Bronchial epithelial cell (primary cell): ENCODE results near the gene XRCC6. TPM values are rescaled to one million over a fixed set of nuclear protein-coding genes. Genes with fewer than 3 reads are reported as not detected.
"Not testable (repeated sequence)": the region's sequence is repeated elsewhere in the genome, so short reads cannot be mapped to it uniquely, and the experiment has no call there.

Experiments used
- DNase-seq: peaks from one replicate; pipeline ENCODE4 v3.0.0-alpha.2; 2010; ENCODE audit warnings: low read depth
- FAIRE-seq: peaks from 2 replicates; lab custom pipeline; 2011; peaks lifted over from hg19 to GRCh38; lab: Jason Lieb, UNC
- H3K27me3 ChIP-seq: 2 replicates; pipeline ENCODE4 v1.5.1; 2011; ENCODE audit warnings: low read length; ENCODE audit not compliant: control insufficient read depth, insufficient read depth
- H3K36me3 ChIP-seq: 2 replicates; pipeline ENCODE4 v1.5.1; 2011; ENCODE audit warnings: low read length; ENCODE audit not compliant: control insufficient read depth, insufficient read depth
- H3K4me3 ChIP-seq: 2 replicates; pipeline ENCODE4 v1.5.1; 2011; ENCODE audit warnings: mild to moderate bottlenecking, low read depth, low read length, control low read depth
- total RNA-seq: library from RNA; depleted of rRNA; stranded (reverse); fragments of >200 nt; gene quantifications from 2 replicates; pipeline ENCODE4 v1.2.1, GENCODE V29; 2014
- TF ChIP-seq, protein P1 (sequence below): IDR thresholded peaks from 2 replicates; pipeline ENCODE4 v1.5.1; 2011; ENCODE audit warnings: mild to moderate bottlenecking, moderate library complexity, low read length, control low read depth, inconsistent platforms; ENCODE audit not compliant: insufficient read depth, severe bottlenecking

The XRCC6 gene
- total RNA-seq, 1 donor from 2014 or later, result 266 TPM

DNA sequence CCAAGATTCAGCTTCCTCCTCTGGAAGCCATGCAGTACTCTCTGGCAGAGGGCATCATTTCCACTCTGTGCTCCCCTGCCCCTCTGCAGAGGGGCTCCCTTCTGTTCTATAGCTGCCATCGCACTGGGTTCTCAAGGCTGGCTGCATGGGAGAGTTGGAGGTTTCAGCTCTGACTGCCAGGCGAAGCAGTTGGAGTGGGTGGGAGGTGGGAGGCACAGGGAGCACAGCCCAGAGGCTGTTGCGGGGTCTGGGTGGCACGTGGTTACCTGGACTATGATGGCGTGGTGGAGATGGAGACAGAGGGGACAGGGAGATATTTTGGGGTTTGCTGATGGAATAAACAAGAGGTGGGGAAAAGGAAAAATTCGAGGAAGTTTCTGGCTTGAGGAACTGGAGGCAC lies 36.2 kb upstream of the XRCC6 start:
- Histone ChIP-seq H3K27me3 (no peaks in the 10 kb centered on the region), H3K36me3 (peaks cover 17% of the 10 kb centered on the region), H3K4me3 (no peak overlapping the region)
- FAIRE-seq (no peak), DNase-seq (no peak)
- TF ChIP-seq, protein P1, sequence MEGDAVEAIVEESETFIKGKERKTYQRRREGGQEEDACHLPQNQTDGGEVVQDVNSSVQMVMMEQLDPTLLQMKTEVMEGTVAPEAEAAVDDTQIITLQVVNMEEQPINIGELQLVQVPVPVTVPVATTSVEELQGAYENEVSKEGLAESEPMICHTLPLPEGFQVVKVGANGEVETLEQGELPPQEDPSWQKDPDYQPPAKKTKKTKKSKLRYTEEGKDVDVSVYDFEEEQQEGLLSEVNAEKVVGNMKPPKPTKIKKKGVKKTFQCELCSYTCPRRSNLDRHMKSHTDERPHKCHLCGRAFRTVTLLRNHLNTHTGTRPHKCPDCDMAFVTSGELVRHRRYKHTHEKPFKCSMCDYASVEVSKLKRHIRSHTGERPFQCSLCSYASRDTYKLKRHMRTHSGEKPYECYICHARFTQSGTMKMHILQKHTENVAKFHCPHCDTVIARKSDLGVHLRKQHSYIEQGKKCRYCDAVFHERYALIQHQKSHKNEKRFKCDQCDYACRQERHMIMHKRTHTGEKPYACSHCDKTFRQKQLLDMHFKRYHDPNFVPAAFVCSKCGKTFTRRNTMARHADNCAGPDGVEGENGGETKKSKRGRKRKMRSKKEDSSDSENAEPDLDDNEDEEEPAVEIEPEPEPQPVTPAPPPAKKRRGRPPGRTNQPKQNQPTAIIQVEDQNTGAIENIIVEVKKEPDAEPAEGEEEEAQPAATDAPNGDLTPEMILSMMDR, result no peak

DNA sequence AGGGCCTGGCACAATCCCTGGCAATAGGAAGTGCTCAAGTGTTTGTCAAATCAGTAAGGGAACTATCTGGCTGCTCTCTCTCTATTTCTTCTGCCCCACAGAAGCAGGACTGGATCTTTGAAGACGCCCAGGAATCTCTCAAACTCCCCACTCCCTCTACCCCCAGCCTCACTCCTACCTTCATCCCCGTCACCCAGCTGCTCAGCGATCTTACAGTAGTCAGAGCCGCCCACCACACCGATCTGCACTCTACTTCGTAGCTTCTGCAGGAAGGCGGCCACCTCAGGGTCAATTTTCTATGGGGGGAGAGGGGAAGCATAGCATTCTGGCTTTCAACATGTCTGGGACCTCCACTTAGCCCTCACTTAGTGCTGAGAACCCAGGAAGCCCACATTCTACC lies 35.2 kb upstream of the XRCC6 start:
- peaks cover 16% of the 10 kb centered on the region for H3K36me3 ChIP-seq
- no peaks in the 10 kb centered on the region for H3K27me3 ChIP-seq
- no peak overlapping the region for H3K4me3 ChIP-seq
- FAIRE-seq (no peak), DNase-seq (no peak)
- TF ChIP-seq, protein P1, result no peak

DNA sequence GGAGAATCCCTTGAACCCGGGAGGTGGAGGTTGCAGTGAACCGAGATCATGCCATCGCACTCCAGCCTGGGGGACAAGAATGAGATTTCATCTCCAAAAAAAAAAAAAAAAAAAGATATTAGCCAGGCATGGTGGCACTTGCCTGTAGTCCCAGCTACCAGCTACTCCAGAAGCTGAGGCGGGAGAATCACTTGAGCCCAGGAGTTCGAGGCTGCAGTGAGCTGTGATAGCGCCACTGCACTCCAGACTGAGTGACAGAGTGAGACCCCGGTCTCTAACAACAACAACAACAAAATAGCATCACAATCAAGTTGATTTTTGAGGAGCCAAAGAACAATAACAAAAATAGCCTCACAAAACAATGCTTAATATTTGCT lies 33.8 kb upstream of the XRCC6 start:
- TF ChIP-seq, protein P1, result no peak
- H3K27me3 ChIP-seq, result no peaks in the 10 kb centered on the region
- DNase-seq, result no peak
- no peak for FAIRE-seq
- peaks cover 16% of the 10 kb centered on the region for H3K36me3 ChIP-seq
- H3K4me3 ChIP-seq, result no peak overlapping the region

DNA sequence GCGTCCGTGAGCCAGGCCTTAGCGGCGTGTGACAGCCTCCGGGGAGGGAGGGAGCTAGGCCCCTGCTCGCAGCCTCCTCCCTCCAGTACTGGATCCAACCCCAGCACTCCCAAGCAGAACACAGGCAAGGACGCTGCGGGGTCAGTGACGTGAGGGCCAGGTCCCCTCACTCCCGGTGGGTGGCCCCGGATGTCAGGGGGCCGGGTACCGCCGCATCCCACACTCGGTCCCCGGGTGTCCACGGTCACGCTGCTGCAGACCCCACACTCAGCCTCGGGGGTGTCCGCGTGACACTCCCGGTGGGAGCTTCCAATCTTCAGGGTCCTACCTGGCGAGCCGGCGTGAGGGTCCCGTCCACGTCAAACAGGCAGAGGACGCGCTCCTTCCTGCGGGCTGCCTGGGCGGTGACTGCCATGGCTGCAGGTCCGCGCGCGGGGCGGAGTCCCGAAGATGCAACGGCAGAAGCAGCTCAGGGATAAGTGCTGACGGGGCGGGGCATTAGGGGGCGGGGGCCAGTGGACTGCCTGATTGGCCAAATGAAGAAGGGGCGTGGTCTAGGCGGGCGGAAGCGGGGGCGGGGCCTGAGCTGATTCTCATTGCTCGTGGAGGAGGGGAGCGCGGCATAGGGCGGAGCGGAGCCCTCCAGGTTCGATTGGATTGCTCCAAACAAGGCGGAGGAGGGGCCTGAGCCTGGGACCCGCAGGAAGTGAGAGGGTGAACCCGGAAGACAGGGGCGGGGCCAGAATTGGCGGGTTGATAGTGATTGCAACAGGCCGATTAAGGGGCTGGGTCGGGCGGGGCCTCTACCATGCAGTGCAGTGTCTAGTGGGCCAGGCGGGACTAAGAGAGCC lies 31.5 kb upstream of the XRCC6 start, which contains the start of gene PMM1:
PMM1 (minus strand) TSS at position 450 of the 851 bp plus-strand sequence; CDS start at position 415, 35 bp downstream.
- Histone ChIP-seq H3K4me3 (peak within 1 kb of the TSS; percentile 100), H3K36me3 (peaks cover 7% of the 10 kb centered on the region), H3K27me3 (no peaks in the 10 kb centered on the region)
- DNase-seq (peak; percentile 97), FAIRE-seq (no peak)
- TF ChIP-seq, protein P1, result no peak

DNA sequence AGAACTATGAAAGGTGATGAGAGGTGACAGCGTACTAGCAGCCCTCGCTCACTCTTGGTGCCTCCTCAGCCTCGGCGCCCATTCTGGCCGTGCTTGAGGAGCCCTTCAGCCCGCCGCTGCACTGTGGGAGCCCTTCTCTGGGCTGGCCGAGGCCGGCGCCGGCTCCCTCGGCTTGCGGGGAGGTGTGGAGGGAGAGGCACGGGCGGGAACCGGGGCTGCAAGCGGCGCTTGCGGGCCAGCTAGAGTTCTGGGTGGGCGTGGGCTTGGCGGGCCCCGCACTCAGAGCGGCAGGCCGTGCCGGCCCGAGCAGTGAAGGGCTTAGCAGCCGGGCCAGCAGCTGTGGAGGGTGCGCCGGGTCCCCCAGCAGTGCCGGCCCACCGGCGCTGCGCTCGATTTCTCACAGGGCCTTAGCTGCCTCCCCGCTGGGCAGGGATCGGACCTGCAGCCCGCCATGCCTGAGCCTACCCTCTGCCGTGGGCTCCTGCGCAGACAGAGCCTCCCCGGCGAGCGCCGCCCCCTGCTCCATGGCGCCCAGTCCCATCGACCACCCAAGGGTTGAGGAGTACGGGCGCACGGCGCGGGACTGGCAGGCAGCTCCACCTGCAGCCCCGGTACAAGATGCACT lies 27.6 kb upstream of the XRCC6 start:
- not testable (repeated sequence) for FAIRE-seq, H3K36me3 ChIP-seq, DNase-seq, H3K27me3 ChIP-seq, H3K4me3 ChIP-seq

DNA sequence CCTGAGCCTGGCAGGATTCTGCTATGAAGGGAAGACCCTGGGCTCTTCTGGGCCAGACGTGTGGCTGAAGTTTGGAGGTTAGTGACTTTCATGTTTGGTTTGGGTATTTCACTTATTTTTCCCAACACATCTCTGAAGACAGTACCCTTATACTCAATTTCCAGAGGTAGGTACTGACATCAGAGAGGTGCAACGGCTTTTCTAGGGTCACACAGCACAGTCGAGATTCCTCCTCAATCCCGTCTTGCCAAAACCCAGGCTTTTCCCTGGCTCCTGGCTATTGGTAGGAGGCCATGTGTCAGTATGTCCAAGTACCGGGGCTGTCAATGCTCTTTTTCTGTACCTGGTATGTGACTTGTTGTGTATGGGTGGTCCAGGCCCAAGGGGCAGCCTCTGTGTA lies 25.4 kb upstream of the XRCC6 start:
- TF ChIP-seq, protein P1, result no peak
- no peak overlapping the region for H3K4me3 ChIP-seq
- H3K36me3 ChIP-seq, result peaks cover 1% of the 10 kb centered on the region
- DNase-seq (no peak), FAIRE-seq (no peak)
- H3K27me3 ChIP-seq, result no peaks in the 10 kb centered on the region
